MM.1S (cell line): ENCODE results near the gene RACGAP1.

ENCODE experiments used
- DNase-seq: peaks from one replicate; pipeline ENCODE4 v3.0.0-alpha.2; 2015
- H2AFZ ChIP-seq: fragments of 300-600 bp; sonication (generic); 2 replicates; pipeline ENCODE4 v1.6.0; 2016; ENCODE audit warnings: antibody characterized with exemption, low read length
- H3F3A ChIP-seq: fragments of 300-600 bp; sonication (generic); 2 replicates; pipeline ENCODE4 v1.6.1; 2016; ENCODE audit warnings: mild to moderate bottlenecking, antibody characterized with exemption, low read length, moderate library complexity, mixed read lengths; ENCODE audit not compliant: insufficient read depth
- H3K27ac ChIP-seq: fragments of 300-600 bp; sonication (generic); 2 replicates; pipeline ENCODE4 v1.5.1; 2016; ENCODE audit warnings: mild to moderate bottlenecking, low read length
- H3K27me3 ChIP-seq: fragments of 300-600 bp; sonication (generic); replicated peaks from 2 replicates; pipeline ENCODE4 v1.6.0; 2016; ENCODE audit warnings: low read length; ENCODE audit not compliant: insufficient read depth
- H3K36me3 ChIP-seq: fragments of 300-600 bp; sonication (generic); replicated peaks from 2 replicates; pipeline ENCODE4 v1.6.1; 2016; ENCODE audit warnings: mild to moderate bottlenecking, low read length, mixed read lengths; ENCODE audit not compliant: insufficient read depth
- H3K4me1 ChIP-seq: fragments of 300-600 bp; sonication (generic); 2 replicates; pipeline ENCODE4 v1.6.1; 2016; ENCODE audit warnings: low read length, mixed read lengths
- H3K4me2 ChIP-seq: fragments of 300-600 bp; sonication (generic); 2 replicates; pipeline ENCODE4 v1.6.0; 2016; ENCODE audit warnings: low read depth, low read length
- H3K4me3 ChIP-seq: fragments of 300-600 bp; sonication (generic); 2 replicates; pipeline ENCODE4 v1.5.1; 2016; ENCODE audit warnings: low read length, mixed read lengths
- H3K79me2 ChIP-seq: fragments of 300-600 bp; sonication (generic); 2 replicates; pipeline ENCODE4 v1.6.1; 2016; ENCODE audit warnings: mixed run types, low read length, mixed read lengths
- H3K9ac ChIP-seq: fragments of 300-600 bp; sonication (generic); 2 replicates; pipeline ENCODE4 v1.6.1; 2016; ENCODE audit warnings: low read length, mixed read lengths
- H3K9me2 ChIP-seq: fragments of 300-600 bp; sonication (generic); replicated peaks from 2 replicates; pipeline ENCODE4 v1.6.1; 2016; ENCODE audit warnings: mild to moderate bottlenecking, low read length, mixed read lengths; ENCODE audit not compliant: insufficient read depth
- H3K9me3 ChIP-seq: fragments of 300-600 bp; sonication (generic); replicated peaks from 2 replicates; pipeline ENCODE4 v1.6.1; 2016; ENCODE audit warnings: mild to moderate bottlenecking, low read length, mixed read lengths; ENCODE audit not compliant: insufficient read depth
- H4K20me1 ChIP-seq: fragments of 300-600 bp; sonication (generic); 2 replicates; pipeline ENCODE4 v1.6.1; 2016; ENCODE audit warnings: mild to moderate bottlenecking, low read length, moderate library complexity, mixed read lengths; ENCODE audit not compliant: insufficient read depth
- CTCF ChIP-seq: fragments of 300-600 bp; sonication (generic); IDR thresholded peaks from 2 replicates; pipeline ENCODE4 v1.5.1; 2016; ENCODE audit warnings: antibody characterized with exemption, low read length, mixed read lengths
- EZH2 ChIP-seq: fragments of 300-600 bp; sonication (generic); optimal IDR thresholded peaks from 2 replicates; pipeline ENCODE3; 2017; ENCODE audit warnings: low read depth, mild to moderate bottlenecking, antibody characterized with exemption, low read length, mixed read lengths
- EZH2phosphoT487 ChIP-seq: fragments of 300-600 bp; sonication (generic); IDR thresholded peaks from 2 replicates; pipeline ENCODE4 v1.6.1; 2018; ENCODE audit warnings: antibody characterized with exemption, low read length

Gene RACGAP1

DNA sequence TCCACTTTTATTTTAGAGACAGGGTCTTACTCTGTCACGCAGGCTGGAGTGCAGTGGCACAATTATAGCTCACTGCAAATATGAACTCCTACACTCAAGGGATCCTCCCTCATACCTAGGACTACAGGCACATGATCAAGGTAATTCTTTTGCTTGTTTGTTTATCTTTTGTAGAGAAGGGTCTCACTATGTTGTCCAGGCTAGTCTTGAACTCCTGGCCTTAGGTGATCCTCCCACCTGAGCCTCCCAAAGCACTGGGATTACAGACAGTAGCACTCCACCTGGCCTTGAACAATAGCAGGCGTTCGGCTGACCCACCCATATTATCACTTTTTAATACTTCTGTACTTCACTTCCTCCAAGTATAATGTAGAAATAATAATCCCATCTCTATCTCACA, 1.4 kb upstream of the RACGAP1 start:
- H2AFZ ChIP-seq = no peak overlapping the region
- no peaks in the 10 kb centered on the region for H3K27me3 ChIP-seq
- no peak for TF ChIP-seq EZH2
- no peak for TF ChIP-seq EZH2phosphoT487
- no peak for TF ChIP-seq CTCF

GRCh38 chr12:50024805-50025186, 498 bp downstream of the RACGAP1 start:
- TF ChIP-seq EZH2 = no peak
- TF ChIP-seq CTCF = no peak
- TF ChIP-seq EZH2phosphoT487 = no peak
- H3K4me3 ChIP-seq = peak overlapping the region; percentile 84
- H3F3A ChIP-seq = no peaks in the 10 kb centered on the region
- peak overlapping the region; percentile 88 for H3K4me2 ChIP-seq
- H2AFZ ChIP-seq = peak overlapping the region; percentile 66
- no peaks in the 10 kb centered on the region for H4K20me1 ChIP-seq
- no peaks in the 10 kb centered on the region for H3K4me1 ChIP-seq
- peak overlapping the region; percentile 77 for H3K9ac ChIP-seq
- peaks cover 55% of the 10 kb centered on the region for H3K79me2 ChIP-seq
- no peaks in the 10 kb centered on the region for H3K27me3 ChIP-seq
- 0 out of 2 replicates have a peak, but pooled peaks cover 3% of the 10 kb centered on the region for H3K36me3 ChIP-seq
- no peaks in the 10 kb centered on the region for H3K9me2 ChIP-seq
- peak overlapping the region; percentile 53; the same call in 1 of the 2 replicates for H3K27ac ChIP-seq
- no peaks in the 10 kb centered on the region for H3K9me3 ChIP-seq
- DNase-seq = peak; percentile 30

More for the DNA sequence above, 1.4 kb upstream of the RACGAP1 start:
- H3K36me3 ChIP-seq = 0 out of 2 replicates have a peak, but pooled peaks cover under 1% of the 10 kb centered on the region
- no peak overlapping the region for H3K9ac ChIP-seq
- no peaks in the 10 kb centered on the region for H3K9me2 ChIP-seq
- H3K27ac ChIP-seq = no peak overlapping the region
- peaks cover 36% of the 10 kb centered on the region for H3K79me2 ChIP-seq
- no peak overlapping the region for H3K4me3 ChIP-seq
- no peak overlapping the region for H3K4me2 ChIP-seq
- H3K4me1 ChIP-seq = no peaks in the 10 kb centered on the region
- H3K9me3 ChIP-seq = no peaks in the 10 kb centered on the region
- no peaks in the 10 kb centered on the region for H4K20me1 ChIP-seq
- DNase-seq = no peak
- no peaks in the 10 kb centered on the region for H3F3A ChIP-seq

GRCh38 chr12:50024227-50024626, 1.1 kb downstream of the RACGAP1 start:
- H3K4me3 ChIP-seq = peak overlapping the region; percentile 84
- H3F3A ChIP-seq = no peaks in the 10 kb centered on the region
- peaks cover 61% of the 10 kb centered on the region for H3K79me2 ChIP-seq
- TF ChIP-seq CTCF (no peak), EZH2 (no peak), EZH2phosphoT487 (no peak)
- no peaks in the 10 kb centered on the region for H3K4me1 ChIP-seq
- DNase-seq = no peak
- H3K9ac ChIP-seq = peak overlapping the region; percentile 77; the same call in 1 of the 2 replicates
- peak overlapping the region; percentile 88 for H3K4me2 ChIP-seq
- no peaks in the 10 kb centered on the region for H3K9me2 ChIP-seq
- H3K27ac ChIP-seq = 0 out of 2 replicates have a peak overlapping the region, but pooled peaks have one; percentile 53
- no peaks in the 10 kb centered on the region for H3K27me3 ChIP-seq
- no peaks in the 10 kb centered on the region for H3K9me3 ChIP-seq
- 0 out of 2 replicates have a peak, but pooled peaks cover 3% of the 10 kb centered on the region for H3K36me3 ChIP-seq
- no peaks in the 10 kb centered on the region for H4K20me1 ChIP-seq
- no peak overlapping the region for H2AFZ ChIP-seq
